CD4-positive, alpha-beta T cell treated with Interleukin-1 beta for 1 hour (primary cell): ENCODE data around the gene FBXL3.
"Not testable (repeated sequence)": the region's sequence is repeated elsewhere in the genome, so short reads cannot be mapped to it uniquely, and the experiment has no call there.

ENCODE experiments used
- DNase-seq, 2 donors: peaks; one replicate each; pipeline ENCODE4 v3.0.0-alpha.2; 2020 to 2022

The FBXL3 gene

GRCh38 chr13:76980075-76980718, 46.8 kb downstream of the FBXL3 start:
- peak; percentile 79 to 83 for DNase-seq

GRCh38 chr13:76976929-76977328, 50.0 kb downstream of the FBXL3 start:
- no peak for DNase-seq

- peak in 1 of 2 donors; percentile 33 for DNase-seq
Observed at GRCh38 chr13:76976490-76976889, 50.5 kb downstream of the FBXL3 start.

GRCh38 chr13:76975863-76976262, 51.1 kb downstream of the FBXL3 start:
- DNase-seq, result no peak

GRCh38 chr13:76974618-76974975, 52.4 kb downstream of the FBXL3 start:
- no peak for DNase-seq

GRCh38 chr13:76973920-76974617, 52.9 kb downstream of the FBXL3 start:
- DNase-seq, result no peak

GRCh38 chr13:76971851-76972829, 54.8 kb downstream of the FBXL3 start:
- DNase-seq, result no peak

GRCh38 chr13:76971215-76971614, 55.7 kb downstream of the FBXL3 start:
- DNase-seq, result no peak

- DNase-seq, result no peak
Observed at GRCh38 chr13:76969488-76970365, 57.2 kb downstream of the FBXL3 start.

- DNase-seq, result no peak
Observed at GRCh38 chr13:76968041-76968440, 58.9 kb downstream of the FBXL3 start.

- DNase-seq, result no peak
Observed at GRCh38 chr13:76967031-76967430, 59.9 kb downstream of the FBXL3 start.

GRCh38 chr13:76965759-76966421, 61.1 kb downstream of the FBXL3 start:
- DNase-seq, result no peak

GRCh38 chr13:76959734-76960133, 67.2 kb downstream of the FBXL3 start:
- DNase-seq, result not testable (repeated sequence)

GRCh38 chr13:76958841-76959432, 68.0 kb downstream of the FBXL3 start:
- DNase-seq, result no peak

- no peak for DNase-seq
Observed at GRCh38 chr13:76955661-76956060, 71.3 kb downstream of the FBXL3 start.
